GM18870 (cell line): Measurements from ENCODE around the gene WDR33.

ENCODE experiments used
- ATAC-seq: cut with Tn5 transposase; IDR thresholded peaks from one replicate; pipeline ENCODE4 v1.9.1; 2021; ENCODE audit warnings: moderate library complexity; ENCODE audit not compliant: unreplicated experiment

The WDR33 gene

GRCh38 chr2:127698553-127699355 is 112.2 kb downstream of the WDR33 start:
- no peak for ATAC-seq

- no peak for ATAC-seq
Measured at GRCh38 chr2:127697482-127698180, 113.3 kb downstream of the WDR33 start.

- ATAC-seq: no peak
Measured at GRCh38 chr2:127695491-127696472, 115.2 kb downstream of the WDR33 start.

- ATAC-seq: no peak
Measured at GRCh38 chr2:127694986-127695385, 116.0 kb downstream of the WDR33 start.

GRCh38 chr2:127690696-127691095 is 120.3 kb downstream of the WDR33 start:
- no peak for ATAC-seq

- ATAC-seq: no peak
Measured at GRCh38 chr2:127688405-127688804, 122.6 kb downstream of the WDR33 start.

GRCh38 chr2:127685410-127686080 is 125.4 kb downstream of the WDR33 start:
- no peak for ATAC-seq

- no peak for ATAC-seq
Measured at GRCh38 chr2:127683757-127684156, 127.2 kb downstream of the WDR33 start.

GRCh38 chr2:127683056-127683455 is 127.9 kb downstream of the WDR33 start:
- no peak for ATAC-seq

GRCh38 chr2:127681976-127682857 is 128.8 kb downstream of the WDR33 start:
- ATAC-seq: no peak

- ATAC-seq: no peak
Measured at GRCh38 chr2:127681288-127681804, 129.6 kb downstream of the WDR33 start.

- ATAC-seq: no peak
Measured at GRCh38 chr2:127680706-127681287, 130.2 kb downstream of the WDR33 start.

GRCh38 chr2:127679680-127680361 is 131.2 kb downstream of the WDR33 start:
- ATAC-seq: no peak

GRCh38 chr2:127678991-127679390 is 132.0 kb downstream of the WDR33 start:
- ATAC-seq: no peak

- no peak for ATAC-seq
Measured at GRCh38 chr2:127678531-127678930, 132.4 kb downstream of the WDR33 start.

- no peak for ATAC-seq
Measured at GRCh38 chr2:127676906-127677305, 134.1 kb downstream of the WDR33 start.

- no peak for ATAC-seq
Measured at GRCh38 chr2:127675331-127676261, 135.4 kb downstream of the WDR33 start, which contains the start of gene LIMS2. TSS of gene LIMS2 (minus strand) at chr2:127675530. CDS start at chr2:127675024, 506 bp downstream.
